Calu3 (cell line): Measurements from ENCODE around the gene INSIG2. TPM values are rescaled to one million over a fixed set of nuclear protein-coding genes. Genes with fewer than 3 reads are reported as not detected.

Source experiments
- BruUV-seq: library from RNA; stranded (reverse); fragments of 400-500 nt; replicated peaks from 2 replicates; lab custom pipeline; 2021; lab: Mats Ljungman, UMichigan
- CTCF ChIA-PET: fragments of 300-600 bp; sonication (Branson Sonifier 250); formaldehyde crosslinking; loops from one replicate; lab custom pipeline; 2022; ENCODE audit warnings: antibody characterized with exemption; lab: Charles Lee
- DNase-seq: peaks from one replicate; pipeline ENCODE4 v3.0.0; 2022
- H3K27ac Mint-ChIP-seq: one replicate; pipeline ENCODE4 v1.8.0; 2022; ENCODE audit warnings: mixed read lengths; ENCODE audit not compliant: unreplicated experiment
- H3K27me3 Mint-ChIP-seq: one replicate; pipeline ENCODE4 v1.8.0; 2022; ENCODE audit warnings: mixed read lengths; ENCODE audit not compliant: unreplicated experiment
- H3K36me3 Mint-ChIP-seq: one replicate; pipeline ENCODE4 v1.8.0; 2022; ENCODE audit warnings: mild to moderate bottlenecking, moderate library complexity, mixed read lengths; ENCODE audit not compliant: insufficient read depth, unreplicated experiment
- H3K4me1 Mint-ChIP-seq: one replicate; pipeline ENCODE4 v1.8.0; 2022; ENCODE audit warnings: mild to moderate bottlenecking, low read depth, mixed read lengths; ENCODE audit not compliant: unreplicated experiment
- H3K4me3 Mint-ChIP-seq: one replicate; pipeline ENCODE4 v1.8.0; 2022; ENCODE audit warnings: mild to moderate bottlenecking, low read depth, moderate library complexity, mixed read lengths; ENCODE audit not compliant: unreplicated experiment
- H3K9me3 Mint-ChIP-seq: one replicate; pipeline ENCODE4 v1.8.0; 2022; ENCODE audit warnings: low read depth, mixed read lengths; ENCODE audit not compliant: unreplicated experiment
- intact Hi-C: fragments of 100-400 bp; cut with micrococcal nuclease; formaldehyde crosslinking; loops from one replicate; pipeline ENCODE4 v1.10.0; 2022; ENCODE audit not compliant: unreplicated experiment
- total RNA-seq: library from RNA; stranded (reverse); gene quantifications from 2 replicates; pipeline ENCODE4 v1.2.3, GENCODE V29; 2022
- TF ChIP-seq, protein P1 (sequence below): fragments of 200-600 bp; IDR thresholded peaks from one replicate; pipeline ENCODE4 v1.8.0; 2022; ENCODE audit warnings: antibody characterized with exemption; ENCODE audit not compliant: unreplicated experiment

The INSIG2 gene
- total RNA-seq, 1 experiment from 2014 or later: 67.1 TPM

DNA sequence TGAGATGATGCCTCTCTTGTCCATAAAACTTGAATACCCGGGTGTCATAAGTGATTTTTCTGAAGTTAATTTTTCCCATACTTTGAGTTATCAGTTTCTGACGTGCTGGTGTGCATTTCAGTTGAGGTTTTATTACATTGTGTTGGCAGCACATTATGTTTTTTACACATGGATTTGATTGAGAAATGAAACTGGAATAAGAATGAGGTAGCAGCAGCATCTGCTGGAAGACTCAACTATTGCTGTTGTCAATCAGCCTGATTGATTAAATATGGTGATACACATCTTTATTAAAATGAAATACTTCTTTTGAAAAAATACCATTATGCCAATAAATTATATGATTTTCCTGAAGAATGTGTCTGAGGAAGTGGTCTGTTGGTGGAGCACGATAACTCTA is 60.5 kb downstream of the INSIG2 start:
- BruUV-seq: no TSS peak
- Mint-ChIP-seq H3K4me3 (no peak overlapping the region), H3K4me1 (peaks cover 8% of the 10 kb centered on the region), H3K36me3 (no peaks in the 10 kb centered on the region), H3K27me3 (no peaks in the 10 kb centered on the region), H3K27ac (no peak overlapping the region), H3K9me3 (peaks cover 4% of the 10 kb centered on the region)
- TF ChIP-seq, protein P1, sequence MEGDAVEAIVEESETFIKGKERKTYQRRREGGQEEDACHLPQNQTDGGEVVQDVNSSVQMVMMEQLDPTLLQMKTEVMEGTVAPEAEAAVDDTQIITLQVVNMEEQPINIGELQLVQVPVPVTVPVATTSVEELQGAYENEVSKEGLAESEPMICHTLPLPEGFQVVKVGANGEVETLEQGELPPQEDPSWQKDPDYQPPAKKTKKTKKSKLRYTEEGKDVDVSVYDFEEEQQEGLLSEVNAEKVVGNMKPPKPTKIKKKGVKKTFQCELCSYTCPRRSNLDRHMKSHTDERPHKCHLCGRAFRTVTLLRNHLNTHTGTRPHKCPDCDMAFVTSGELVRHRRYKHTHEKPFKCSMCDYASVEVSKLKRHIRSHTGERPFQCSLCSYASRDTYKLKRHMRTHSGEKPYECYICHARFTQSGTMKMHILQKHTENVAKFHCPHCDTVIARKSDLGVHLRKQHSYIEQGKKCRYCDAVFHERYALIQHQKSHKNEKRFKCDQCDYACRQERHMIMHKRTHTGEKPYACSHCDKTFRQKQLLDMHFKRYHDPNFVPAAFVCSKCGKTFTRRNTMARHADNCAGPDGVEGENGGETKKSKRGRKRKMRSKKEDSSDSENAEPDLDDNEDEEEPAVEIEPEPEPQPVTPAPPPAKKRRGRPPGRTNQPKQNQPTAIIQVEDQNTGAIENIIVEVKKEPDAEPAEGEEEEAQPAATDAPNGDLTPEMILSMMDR: no peak
- DNase-seq: no peak
- intact Hi-C loops: no loop called here
- CTCF ChIA-PET: no interaction called here

DNA sequence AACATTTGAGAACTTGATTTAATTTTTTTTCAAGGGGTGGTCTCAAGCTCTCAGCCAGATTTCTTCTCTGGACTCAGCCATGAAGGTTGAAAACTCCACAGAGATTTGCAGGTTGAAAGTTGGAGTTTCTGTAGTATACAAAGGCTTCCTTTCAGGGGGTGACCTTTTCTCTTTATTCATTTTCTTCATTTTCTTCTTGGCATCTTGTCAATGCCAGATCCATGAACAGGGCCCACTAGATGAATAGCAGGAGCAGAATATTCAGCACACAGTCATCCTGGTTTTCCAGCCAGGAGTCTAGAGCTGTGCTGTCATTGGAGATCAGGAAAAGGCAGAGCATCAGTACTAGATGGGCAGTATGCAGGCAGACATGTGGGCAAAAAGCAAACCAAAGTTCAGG is 62.0 kb downstream of the INSIG2 start:
- Mint-ChIP-seq H3K4me1 (no peaks in the 10 kb centered on the region), H3K27ac (no peak overlapping the region), H3K9me3 (peaks cover 2% of the 10 kb centered on the region), H3K4me3 (no peak overlapping the region), H3K36me3 (no peaks in the 10 kb centered on the region), H3K27me3 (no peaks in the 10 kb centered on the region)
- DNase-seq: no peak
- TF ChIP-seq, protein P1: no peak
- no TSS peak for BruUV-seq
- intact Hi-C loops: no loop called here
- CTCF ChIA-PET: no interaction called here

DNA sequence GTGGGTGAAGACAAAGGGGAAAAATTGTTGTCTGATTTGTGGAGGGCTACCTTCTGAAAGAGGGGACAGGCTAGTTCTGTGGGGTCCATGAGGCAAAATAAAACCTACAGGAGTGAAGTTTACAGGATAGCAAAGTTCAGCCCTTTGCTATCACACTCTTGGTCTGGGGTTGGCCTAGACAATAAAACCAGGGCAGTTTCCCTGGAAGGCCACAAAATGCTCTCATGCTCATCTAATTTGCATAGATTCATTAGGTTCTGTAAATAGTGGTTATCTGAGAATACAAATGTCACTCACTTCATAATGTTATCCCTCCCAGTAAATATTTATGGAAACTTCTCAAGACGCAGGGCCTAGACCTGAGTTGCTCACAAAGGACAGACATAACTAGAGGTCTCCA is 63.6 kb downstream of the INSIG2 start:
- no peak overlapping the region for H3K27ac Mint-ChIP-seq

DNA sequence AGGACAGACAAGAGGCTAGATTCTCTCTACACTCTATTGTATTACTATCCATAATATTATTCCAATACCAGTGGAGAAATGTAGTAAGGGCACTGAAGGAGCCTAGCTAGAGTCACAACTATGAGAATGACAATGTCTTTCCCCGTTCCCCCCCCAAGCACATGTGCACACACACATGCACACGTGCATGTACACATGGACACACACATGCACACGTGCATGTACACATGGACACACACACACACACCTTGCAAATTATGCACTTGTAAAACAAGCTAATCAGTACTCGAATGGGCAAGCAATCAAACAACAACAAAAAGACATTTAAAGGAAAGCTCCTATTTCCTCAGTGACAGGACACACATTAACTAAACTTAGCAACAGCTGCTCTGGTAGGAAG is 65.2 kb downstream of the INSIG2 start:
- no peaks in the 10 kb centered on the region for H3K4me1 Mint-ChIP-seq
- peaks cover 3% of the 10 kb centered on the region for H3K9me3 Mint-ChIP-seq
- no peaks in the 10 kb centered on the region for H3K36me3 Mint-ChIP-seq
- intact Hi-C loops: no loop called here
- DNase-seq: no peak
- BruUV-seq: no TSS peak
- no peak overlapping the region for H3K27ac Mint-ChIP-seq
- H3K4me3 Mint-ChIP-seq: no peak overlapping the region
- H3K27me3 Mint-ChIP-seq: no peaks in the 10 kb centered on the region
- CTCF ChIA-PET: interaction anchor here (1.1 kb wide), 1 partner anchor 11 kb away, joined by 3 read pairs; no protein-coding TSS in a partner anchor
- TF ChIP-seq, protein P1: no peak

More for the DNA sequence above, 63.6 kb downstream of the INSIG2 start:
- Mint-ChIP-seq H3K9me3 (peaks cover 5% of the 10 kb centered on the region), H3K4me3 (no peak overlapping the region), H3K36me3 (no peaks in the 10 kb centered on the region), H3K4me1 (no peaks in the 10 kb centered on the region), H3K27me3 (no peaks in the 10 kb centered on the region)
- TF ChIP-seq, protein P1: no peak
- CTCF ChIA-PET: no interaction called here
- DNase-seq: no peak
- intact Hi-C loops: no loop called here
- BruUV-seq: no TSS peak
